ENCODE results near the gene SLC7A10.

- no peak for TF ChIP-seq CTCF (IDR thresholded peaks at IDR 0.05; ENCODE audit: low read length)
- TF ChIP-seq EZH2 (IDR thresholded peaks at IDR 0.05; ENCODE audit: borderline replicate concordance, low read length): no peak
These were observed 28.7 kb upstream of the SLC7A10 start for GRCh38 chr19:33254245-33254824.

Measured in OCI-LY1 (cell line).